ENCODE measurements around the gene E2F2. TPM values are rescaled to one million over a fixed set of nuclear protein-coding genes. Genes with fewer than 3 reads are reported as not detected.
"Not testable (repeated sequence)": the region's sequence is repeated elsewhere in the genome, so short reads cannot be mapped to it uniquely, and the experiment has no call there.

E2F2 gene
- total RNA-seq, 1 experiment from 2014 or later = 9.9 TPM

GRCh38 chr1:23525558-23526250 lies 5.3 kb downstream of the E2F2 start:
- Histone ChIP-seq H3K36me3 (replicated peaks; ENCODE audit: control insufficient read depth, insufficient read depth, low read length) (no peaks in the 10 kb centered on the region), H3K4me3 (ENCODE audit: insufficient read depth, low read depth, low read length) (no peak overlapping the region), H3K27me3 (ENCODE audit: control insufficient read depth, insufficient read depth, low read length) (peaks cover 15% of the 10 kb centered on the region)
- DNase-seq = peak; percentile 37

DNA sequence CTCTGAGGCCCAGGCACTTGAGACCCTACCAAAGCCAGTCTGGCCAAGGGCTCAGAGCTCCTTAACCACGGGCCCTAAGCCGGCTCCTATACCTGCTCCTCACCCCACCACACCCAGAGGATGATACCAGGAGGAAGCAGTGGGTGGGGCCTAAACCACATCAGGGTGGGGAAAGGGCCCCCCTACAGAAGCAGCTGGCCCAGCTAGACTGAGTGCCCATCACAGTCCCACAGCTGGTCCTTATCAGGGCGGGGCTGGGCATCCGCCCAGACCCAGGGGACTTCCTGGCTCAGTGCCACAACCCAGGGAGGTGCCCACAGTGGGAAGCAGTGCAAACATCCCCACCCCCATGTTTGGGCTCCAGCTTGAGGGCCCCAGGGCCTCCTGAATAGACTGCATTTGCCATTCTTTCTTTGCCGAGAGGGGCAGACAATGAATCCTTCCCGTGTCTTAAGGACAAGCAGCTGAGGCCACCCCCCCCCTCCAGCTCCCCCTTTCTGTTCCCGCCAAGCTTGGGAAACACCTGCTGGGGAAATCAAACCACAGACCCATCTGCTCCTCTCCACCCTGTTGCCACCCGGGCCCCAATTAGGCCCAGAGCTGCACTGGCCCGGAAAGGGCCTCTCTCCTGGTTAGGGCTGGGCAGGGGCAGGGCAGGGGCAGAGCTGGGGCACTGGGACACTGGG lies 6.2 kb downstream of the E2F2 start:
- Histone ChIP-seq H3K4me3 (ENCODE audit: insufficient read depth, low read depth, low read length) (no peak overlapping the region), H3K36me3 (replicated peaks; ENCODE audit: control insufficient read depth, insufficient read depth, low read length) (no peaks in the 10 kb centered on the region), H3K27me3 (ENCODE audit: control insufficient read depth, insufficient read depth, low read length) (peaks cover 6% of the 10 kb centered on the region)
- peak; percentile 75 for DNase-seq

DNA sequence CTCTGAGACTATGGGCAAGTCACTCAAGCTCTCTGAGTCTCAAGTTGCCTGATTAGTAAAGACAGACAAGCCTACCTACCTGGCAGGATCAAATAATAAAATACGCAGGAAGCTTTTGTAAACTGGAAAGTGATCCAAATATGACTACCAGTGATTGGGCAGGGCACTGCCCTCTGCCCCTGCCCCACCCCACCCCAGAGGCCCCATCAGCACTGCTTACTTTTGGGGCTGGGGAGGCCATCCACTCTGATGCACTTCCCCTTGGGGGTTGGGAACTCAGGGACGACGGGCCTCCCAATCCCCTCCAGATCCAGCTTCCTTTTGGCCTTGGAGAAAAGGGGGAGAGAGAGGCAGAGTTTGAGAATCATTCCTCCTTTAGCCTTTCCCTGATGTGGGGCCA lies 6.9 kb downstream of the E2F2 start:
- no peak for DNase-seq
- Histone ChIP-seq H3K4me3 (ENCODE audit: insufficient read depth, low read depth, low read length) (no peak overlapping the region), H3K27me3 (ENCODE audit: control insufficient read depth, insufficient read depth, low read length) (no peaks in the 10 kb centered on the region; the same call in 1 of the 2 replicates), H3K36me3 (replicated peaks; ENCODE audit: control insufficient read depth, insufficient read depth, low read length) (no peaks in the 10 kb centered on the region)

DNA sequence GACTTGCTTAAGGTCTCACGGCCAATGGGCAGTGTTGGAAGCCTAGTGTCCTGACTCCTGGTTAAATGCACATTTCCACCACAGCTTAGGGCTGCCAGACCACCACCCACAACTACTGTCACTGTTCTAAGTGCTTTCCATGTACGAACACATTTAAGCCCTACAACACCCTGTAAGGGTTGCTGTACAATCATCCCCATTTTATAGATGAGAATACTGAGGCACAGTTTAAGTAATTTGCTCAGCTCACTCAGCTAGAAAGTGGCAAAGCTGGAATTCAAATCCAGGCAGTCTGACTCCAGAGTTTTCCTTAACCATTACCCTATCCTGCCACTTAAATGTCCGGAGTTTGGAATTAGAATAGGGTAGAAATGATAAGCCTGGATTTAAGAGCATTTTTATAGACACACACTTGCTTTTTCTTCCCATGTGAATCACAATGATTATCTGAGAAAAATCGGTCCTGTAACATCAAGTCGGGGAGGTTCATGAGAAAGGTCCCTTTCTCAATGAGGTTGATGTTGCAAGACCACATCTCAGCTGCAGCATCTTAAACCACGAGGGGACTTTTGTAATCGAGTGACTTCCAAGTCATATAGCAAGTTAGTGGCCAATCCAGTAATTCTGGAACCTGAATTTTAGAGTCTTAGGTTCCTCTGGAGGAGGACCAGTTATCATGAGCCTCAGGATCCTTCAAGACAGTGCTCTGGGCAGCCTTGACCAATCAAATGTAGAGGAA lies 8.6 kb downstream of the E2F2 start:
- Histone ChIP-seq H3K36me3 (replicated peaks; ENCODE audit: control insufficient read depth, insufficient read depth, low read length) (no peaks in the 10 kb centered on the region; the same call in 1 of the 2 replicates), H3K27me3 (ENCODE audit: control insufficient read depth, insufficient read depth, low read length) (no peaks in the 10 kb centered on the region), H3K4me3 (ENCODE audit: insufficient read depth, low read depth, low read length) (no peak overlapping the region)
- DNase-seq = no peak

DNA sequence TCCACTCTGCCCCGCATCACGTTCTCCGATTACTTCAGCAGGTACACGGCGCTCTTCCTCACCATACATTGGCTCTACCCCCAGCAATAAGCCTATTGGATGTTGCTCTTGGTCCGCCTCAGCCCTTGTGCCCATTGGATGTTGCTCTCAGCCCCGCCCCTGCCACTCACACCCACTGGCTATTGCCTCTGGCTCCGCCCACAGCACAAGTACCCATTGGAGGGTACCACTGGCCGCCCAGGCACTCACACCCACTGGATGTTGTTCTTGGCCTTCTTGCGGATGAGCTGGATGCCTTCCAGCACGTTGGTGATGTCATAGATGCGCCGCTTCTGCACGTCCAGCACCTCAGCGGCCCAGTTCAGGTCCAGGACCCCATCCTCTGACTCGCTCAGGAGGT lies 9.4 kb downstream of the E2F2 start:
- Histone ChIP-seq H3K27me3 (ENCODE audit: control insufficient read depth, insufficient read depth, low read length) (no peaks in the 10 kb centered on the region), H3K36me3 (replicated peaks; ENCODE audit: control insufficient read depth, insufficient read depth, low read length) (no peaks in the 10 kb centered on the region; the same call in 1 of the 2 replicates), H3K4me3 (ENCODE audit: insufficient read depth, low read depth, low read length) (no peak overlapping the region)
- peak; percentile 77 for DNase-seq

GRCh38 chr1:23517581-23517980 lies 13.5 kb downstream of the E2F2 start:
- Histone ChIP-seq H3K4me3 (ENCODE audit: insufficient read depth, low read depth, low read length) (no peak overlapping the region), H3K27me3 (ENCODE audit: control insufficient read depth, insufficient read depth, low read length) (no peaks in the 10 kb centered on the region), H3K36me3 (replicated peaks; ENCODE audit: control insufficient read depth, insufficient read depth, low read length) (peaks cover 2% of the 10 kb centered on the region)
- DNase-seq = no peak

DNA sequence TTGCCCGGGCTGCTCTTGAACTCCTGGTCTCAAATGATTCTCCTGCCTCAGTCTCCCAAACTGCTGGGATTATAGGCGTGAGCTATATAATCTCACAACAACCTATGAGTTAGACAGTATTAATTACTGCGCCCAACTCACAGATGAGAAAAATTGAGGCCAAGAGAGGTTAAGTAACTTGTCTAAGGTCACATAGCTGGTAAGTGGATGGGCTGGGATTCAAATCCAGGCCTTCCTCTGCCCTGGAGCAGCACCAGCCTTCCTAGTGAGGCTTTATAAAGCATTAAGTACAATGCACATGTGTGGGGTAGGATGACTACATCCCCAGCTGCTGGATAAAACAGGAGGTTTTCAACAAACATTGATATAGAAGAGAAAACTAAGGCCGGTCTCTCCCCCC lies 15.1 kb downstream of the E2F2 start:
- no peak for DNase-seq
- Histone ChIP-seq H3K27me3 (ENCODE audit: control insufficient read depth, insufficient read depth, low read length) (no peaks in the 10 kb centered on the region), H3K36me3 (replicated peaks; ENCODE audit: control insufficient read depth, insufficient read depth, low read length) (peaks cover 2% of the 10 kb centered on the region), H3K4me3 (ENCODE audit: insufficient read depth, low read depth, low read length) (no peak overlapping the region)

DNA sequence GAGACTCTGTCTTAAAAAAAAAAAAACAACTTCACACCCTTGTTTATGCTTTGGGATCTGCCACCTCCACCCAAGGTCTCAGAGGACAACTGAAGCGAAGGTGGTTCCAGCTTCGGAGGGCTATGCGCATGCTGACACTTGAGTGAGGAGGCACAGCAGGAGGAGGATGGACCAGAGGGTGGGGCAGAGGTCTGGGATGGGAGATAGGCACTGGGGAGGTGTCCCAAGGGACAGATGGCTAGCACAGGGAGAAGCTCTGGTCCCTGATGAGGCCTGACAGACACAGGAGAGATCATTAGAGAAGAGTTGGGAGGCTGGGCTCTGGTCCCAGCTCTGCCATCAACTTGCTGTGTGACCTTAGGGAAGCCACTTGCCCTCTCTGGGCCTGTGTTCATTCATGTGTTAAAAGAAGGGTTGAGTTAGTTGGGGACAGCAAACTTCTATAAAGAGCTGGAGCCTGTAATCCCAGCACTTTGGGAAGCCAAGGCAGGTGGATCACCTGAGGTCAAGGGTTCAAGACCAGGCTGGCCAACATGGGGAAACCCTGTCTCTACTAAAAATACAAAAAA lies 16.8 kb downstream of the E2F2 start:
- peaks cover 2% of the 10 kb centered on the region for H3K36me3 ChIP-seq (replicated peaks; ENCODE audit: control insufficient read depth, insufficient read depth, low read length)
- no peaks in the 10 kb centered on the region for H3K27me3 ChIP-seq (ENCODE audit: control insufficient read depth, insufficient read depth, low read length)
- H3K4me3 ChIP-seq (ENCODE audit: insufficient read depth, low read depth, low read length) = no peak overlapping the region
- DNase-seq = no peak

DNA sequence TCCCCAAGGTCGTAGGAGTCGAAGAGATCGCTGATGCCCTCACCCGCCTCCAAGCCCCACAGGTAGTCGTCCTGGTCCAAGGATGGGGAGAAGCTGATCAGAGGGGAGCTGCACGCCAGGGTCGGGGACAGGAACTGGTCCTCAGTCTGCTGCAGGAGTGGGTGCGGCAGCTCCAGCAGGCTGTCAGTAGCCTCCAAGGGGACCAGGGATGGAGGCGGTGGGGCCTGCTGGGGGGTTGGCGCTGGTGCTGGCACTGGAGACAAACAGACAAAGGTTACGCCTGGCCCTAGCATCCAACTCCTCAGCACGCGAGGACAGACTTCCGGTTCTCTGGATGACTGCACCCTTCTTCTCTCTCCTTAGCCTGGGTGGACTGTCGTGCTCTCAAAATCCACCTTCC lies 21.1 kb downstream of the E2F2 start:
- DNase-seq = no peak
- no peaks in the 10 kb centered on the region; the same call in 1 of the 2 replicates for H3K36me3 ChIP-seq (replicated peaks; ENCODE audit: control insufficient read depth, insufficient read depth, low read length)
- H3K4me3 ChIP-seq (ENCODE audit: insufficient read depth, low read depth, low read length) = no peak overlapping the region
- no peaks in the 10 kb centered on the region for H3K27me3 ChIP-seq (ENCODE audit: control insufficient read depth, insufficient read depth, low read length)

- no peak overlapping the region for H3K4me3 ChIP-seq (ENCODE audit: insufficient read depth, low read depth, low read length)
- H3K27me3 ChIP-seq (ENCODE audit: control insufficient read depth, insufficient read depth, low read length) = no peaks in the 10 kb centered on the region
- DNase-seq = no peak
- H3K36me3 ChIP-seq (replicated peaks; ENCODE audit: control insufficient read depth, insufficient read depth, low read length) = no peaks in the 10 kb centered on the region; the same call in 1 of the 2 replicates
These were observed 24.5 kb downstream of the E2F2 start for GRCh38 chr1:23506376-23507107.

DNA sequence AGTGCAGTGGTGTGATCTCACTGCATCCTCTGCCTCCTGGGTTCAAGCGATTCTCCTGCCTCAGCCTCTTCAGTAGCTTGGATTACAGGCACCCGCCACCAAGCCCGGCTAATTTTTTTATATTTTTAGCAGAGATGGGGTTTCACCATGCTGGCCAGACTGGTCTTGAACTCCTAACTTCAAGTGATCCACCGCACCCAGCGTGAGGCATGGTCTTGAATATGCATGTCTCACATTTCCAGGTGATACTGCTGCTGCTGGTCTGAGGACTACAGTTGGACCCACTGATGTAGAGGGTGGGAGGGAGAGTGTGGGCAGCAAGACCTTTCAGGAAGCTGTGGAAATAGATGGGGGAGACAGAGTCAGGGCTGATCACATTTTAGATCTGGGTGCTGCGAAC lies 25.2 kb downstream of the E2F2 start:
- no peak for DNase-seq
- Histone ChIP-seq H3K36me3 (replicated peaks; ENCODE audit: control insufficient read depth, insufficient read depth, low read length) (no peaks in the 10 kb centered on the region; the same call in 1 of the 2 replicates), H3K4me3 (ENCODE audit: insufficient read depth, low read depth, low read length) (no peak overlapping the region), H3K27me3 (ENCODE audit: control insufficient read depth, insufficient read depth, low read length) (no peaks in the 10 kb centered on the region)

GRCh38 chr1:23504156-23504555 lies 26.9 kb downstream of the E2F2 start:
- H3K27me3 ChIP-seq (ENCODE audit: control insufficient read depth, insufficient read depth, low read length); DNase-seq: not testable (repeated sequence)

GRCh38 chr1:23502951-23503350 lies 28.1 kb downstream of the E2F2 start:
- Histone ChIP-seq H3K36me3 (replicated peaks; ENCODE audit: control insufficient read depth, insufficient read depth, low read length) (no peaks in the 10 kb centered on the region), H3K4me3 (ENCODE audit: insufficient read depth, low read depth, low read length) (no peak overlapping the region), H3K27me3 (ENCODE audit: control insufficient read depth, insufficient read depth, low read length) (no peaks in the 10 kb centered on the region)
- no peak for DNase-seq

More at GRCh38 chr1:23504156-23504555, 26.9 kb downstream of the E2F2 start:
- not testable (repeated sequence) for H3K36me3 ChIP-seq (replicated peaks; ENCODE audit: control insufficient read depth, insufficient read depth, low read length); H3K4me3 ChIP-seq (ENCODE audit: insufficient read depth, low read depth, low read length)

GRCh38 chr1:23500466-23500865 lies 30.6 kb downstream of the E2F2 start:
- H3K4me3 ChIP-seq (ENCODE audit: insufficient read depth, low read depth, low read length) = no peak overlapping the region
- DNase-seq = peak; percentile 5

More at GRCh38 chr1:23500466-23500865, 30.6 kb downstream of the E2F2 start:
- no peaks in the 10 kb centered on the region for H3K36me3 ChIP-seq (replicated peaks; ENCODE audit: control insufficient read depth, insufficient read depth, low read length)
- no peaks in the 10 kb centered on the region for H3K27me3 ChIP-seq (ENCODE audit: control insufficient read depth, insufficient read depth, low read length)

All from H7 (cell line).